NCI-H2029 treated with DMSO at 0.1 percent for 48 hours (cell line): ENCODE data around the gene LINC00237.

Experiments
- DNase-seq: peaks from one replicate; lab custom pipeline; 2025; lab: John Stamatoyannopoulos, UW

The LINC00237 gene

DNA sequence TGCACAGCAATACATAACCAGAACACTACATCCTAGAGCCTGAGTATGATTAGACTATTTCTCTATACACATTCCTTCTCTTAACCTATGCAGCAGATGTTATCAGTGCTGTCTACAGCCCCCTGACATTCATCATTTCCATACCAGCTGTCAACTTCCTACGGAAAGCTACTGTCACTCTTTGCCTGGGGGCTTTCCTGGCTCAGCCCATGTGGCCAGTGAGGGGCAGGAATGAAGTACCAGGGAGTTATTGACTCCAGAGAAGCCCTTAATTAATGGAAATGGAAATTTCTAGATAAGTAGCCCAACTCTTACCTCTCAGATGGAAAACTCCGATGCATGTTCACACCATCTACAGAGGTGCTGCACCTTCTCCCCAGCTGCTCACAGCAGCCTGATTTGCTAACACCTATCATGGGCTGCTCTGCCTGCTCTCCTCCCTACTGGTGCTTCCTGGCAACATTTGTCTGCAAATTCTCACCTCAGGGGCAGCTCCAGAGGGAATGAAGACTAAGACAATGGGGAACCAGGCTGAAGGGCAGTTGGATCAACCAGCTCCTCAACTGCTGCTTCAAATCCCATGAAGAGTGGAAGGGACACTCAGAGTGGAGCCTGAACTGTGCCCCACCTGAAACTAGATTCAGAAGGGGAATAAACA lies 59.6 kb downstream of the LINC00237 start:
- DNase-seq = no peak
